HEK293 (cell line): ENCODE data around the gene WDR89.

ENCODE experiments used
- MYNN ChIP-seq: fragments of 450-650 bp; formaldehyde crosslinking; IDR thresholded peaks from 2 replicates; pipeline ENCODE4 v1.5.1; 2016; ENCODE audit warnings: missing biosample characterization, missing genetic modification characterization, borderline replicate concordance
- YY1 ChIP-seq: fragments of 450-650 bp; formaldehyde crosslinking; IDR thresholded peaks from 2 replicates; pipeline ENCODE4 v1.5.1; 2018; ENCODE audit warnings: missing biosample characterization, missing genetic modification characterization
- ZBTB26 ChIP-seq: fragments of 450-650 bp; formaldehyde crosslinking; optimal IDR thresholded peaks from 2 replicates; pipeline ENCODE3; 2016; ENCODE audit warnings: missing biosample characterization, mild to moderate bottlenecking, missing genetic modification characterization
- ZNF311 ChIP-seq: fragments of 450-650 bp; formaldehyde crosslinking; IDR thresholded peaks from 2 replicates; pipeline ENCODE4 v1.5.1; 2017; ENCODE audit warnings: missing biosample characterization, missing genetic modification characterization, borderline replicate concordance
- ZNF449 ChIP-seq: fragments of 450-650 bp; formaldehyde crosslinking; IDR thresholded peaks from 2 replicates; pipeline ENCODE4 v1.5.1; 2017; ENCODE audit warnings: missing biosample characterization, mild to moderate bottlenecking, missing genetic modification characterization, moderate library complexity
- ZNF521 ChIP-seq: fragments of 450-650 bp; formaldehyde crosslinking; IDR thresholded peaks from 2 replicates; pipeline ENCODE4 v1.5.1; 2017; ENCODE audit warnings: missing biosample characterization, mild to moderate bottlenecking, missing genetic modification characterization
- ZNF549 ChIP-seq: fragments of 450-650 bp; IDR thresholded peaks from 2 replicates; pipeline ENCODE4 v1.5.1; 2018; ENCODE audit warnings: missing biosample characterization, missing genetic modification characterization, mild to moderate bottlenecking, inconsistent platforms, moderate library complexity
- ZNF610 ChIP-seq: fragments of 450-650 bp; formaldehyde crosslinking; IDR thresholded peaks from 2 replicates; pipeline ENCODE4 v1.5.1; 2016; ENCODE audit warnings: missing biosample characterization, missing genetic modification characterization, borderline replicate concordance
- TF ChIP-seq, protein P1 (sequence below): fragments of 450-650 bp; formaldehyde crosslinking; IDR thresholded peaks from 2 replicates; pipeline ENCODE4 v1.5.1; 2016; ENCODE audit warnings: missing biosample characterization, missing genetic modification characterization

DNA sequence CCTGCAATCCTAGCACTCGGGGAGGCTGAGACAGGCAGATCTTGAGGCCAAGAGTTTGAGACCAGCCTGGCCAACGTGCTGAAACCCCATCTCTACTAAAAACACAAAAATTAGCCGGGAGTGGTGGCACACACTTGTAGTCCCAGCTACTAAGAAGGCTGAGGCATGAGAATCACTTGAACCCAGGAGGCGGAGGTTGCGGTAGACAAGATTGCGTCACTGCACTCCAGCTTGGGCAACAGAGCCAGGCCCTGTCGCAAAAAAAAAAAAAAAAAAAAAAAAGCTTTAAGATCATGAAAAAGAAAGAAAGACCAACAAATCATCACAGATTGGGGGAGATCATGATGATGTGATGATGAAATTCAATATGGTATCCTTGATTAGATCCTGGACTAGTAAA is 30.6 kb downstream of the WDR89 start:
- TF ChIP-seq, protein P1, sequence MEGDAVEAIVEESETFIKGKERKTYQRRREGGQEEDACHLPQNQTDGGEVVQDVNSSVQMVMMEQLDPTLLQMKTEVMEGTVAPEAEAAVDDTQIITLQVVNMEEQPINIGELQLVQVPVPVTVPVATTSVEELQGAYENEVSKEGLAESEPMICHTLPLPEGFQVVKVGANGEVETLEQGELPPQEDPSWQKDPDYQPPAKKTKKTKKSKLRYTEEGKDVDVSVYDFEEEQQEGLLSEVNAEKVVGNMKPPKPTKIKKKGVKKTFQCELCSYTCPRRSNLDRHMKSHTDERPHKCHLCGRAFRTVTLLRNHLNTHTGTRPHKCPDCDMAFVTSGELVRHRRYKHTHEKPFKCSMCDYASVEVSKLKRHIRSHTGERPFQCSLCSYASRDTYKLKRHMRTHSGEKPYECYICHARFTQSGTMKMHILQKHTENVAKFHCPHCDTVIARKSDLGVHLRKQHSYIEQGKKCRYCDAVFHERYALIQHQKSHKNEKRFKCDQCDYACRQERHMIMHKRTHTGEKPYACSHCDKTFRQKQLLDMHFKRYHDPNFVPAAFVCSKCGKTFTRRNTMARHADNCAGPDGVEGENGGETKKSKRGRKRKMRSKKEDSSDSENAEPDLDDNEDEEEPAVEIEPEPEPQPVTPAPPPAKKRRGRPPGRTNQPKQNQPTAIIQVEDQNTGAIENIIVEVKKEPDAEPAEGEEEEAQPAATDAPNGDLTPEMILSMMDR (tag by site-specific recombination), result no peak
- TF ChIP-seq MYNN (tag by site-specific recombination) (no peak), ZNF549 (tag by site-specific recombination) (no peak), ZBTB26 (tag by site-specific recombination) (no peak), ZNF311 (no peak), YY1 (tag by site-specific recombination) (no peak), ZNF521 (tag by site-specific recombination) (no peak), ZNF610 (tag by site-specific recombination) (no peak), ZNF449 (no peak)
